Activated CD4-positive, alpha-beta T cell treated with anti-CD3 and anti-CD28 coated beads for 24 hours (primary cell): ENCODE data around the gene WAPL.

Experiments used
- DNase-seq, 2 donors: peaks; one replicate each; pipeline ENCODE4 v3.0.0-alpha.2; 2020; ENCODE audit warnings: low read depth in 2 of 2

Gene WAPL

GRCh38 chr10:86411852-86412560, 109.6 kb downstream of the WAPL start:
- no peak for DNase-seq

DNA sequence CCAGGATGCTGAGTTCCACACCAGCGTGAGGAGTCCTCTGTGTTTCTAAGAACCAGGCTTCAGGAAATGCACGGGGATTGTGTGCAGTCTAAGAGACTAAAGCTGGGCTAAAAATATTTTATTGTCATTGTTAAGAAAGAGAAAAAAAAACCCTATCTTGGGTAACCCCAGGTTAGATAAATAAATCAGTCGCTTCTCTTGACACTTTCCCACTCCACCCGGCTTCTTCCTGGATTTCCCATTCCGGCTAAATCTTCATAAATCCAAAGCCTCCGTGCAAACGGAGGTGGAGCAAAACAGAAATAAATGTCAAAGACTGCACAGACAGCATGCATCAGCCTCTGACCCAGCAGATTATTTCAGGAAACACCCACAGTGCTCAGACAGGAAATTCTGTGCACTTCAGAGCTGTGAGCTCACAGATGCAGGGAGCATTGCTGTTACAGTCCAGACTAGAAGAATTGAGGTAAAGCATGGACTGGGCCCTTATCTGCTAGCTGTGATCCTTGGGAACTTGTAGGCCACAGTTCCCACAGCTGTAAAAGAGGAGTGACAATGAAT, 110.2 kb downstream of the WAPL start:
- DNase-seq: no peak

DNA sequence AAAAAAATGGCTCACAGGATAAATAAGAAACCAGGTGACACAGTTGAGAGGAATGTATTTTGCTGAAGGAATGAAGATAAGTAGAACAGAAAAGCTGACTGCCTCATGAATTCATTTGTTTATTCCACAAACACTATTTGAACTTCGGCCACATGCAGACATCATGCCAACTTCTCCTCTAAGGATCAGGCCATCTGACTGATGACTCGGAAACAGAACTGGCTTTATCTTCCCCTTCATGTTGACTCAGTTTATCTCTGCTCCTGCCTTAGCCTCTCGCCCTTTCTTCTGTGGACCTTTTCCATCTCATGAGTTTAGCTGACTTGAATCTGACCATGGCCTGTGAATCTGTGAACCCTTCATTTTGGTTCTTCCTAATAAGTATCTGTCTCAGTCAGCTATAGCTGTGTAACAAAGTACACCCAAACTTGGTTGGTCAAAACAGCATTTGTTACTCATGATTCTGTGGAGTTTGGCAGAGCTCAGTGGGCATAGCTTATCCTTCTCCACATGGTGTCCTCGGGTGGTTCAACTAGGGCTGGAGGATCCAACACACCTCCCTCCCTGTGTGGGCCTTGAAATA, 111.0 kb downstream of the WAPL start:
- no peak for DNase-seq

- DNase-seq: no peak
Observed at GRCh38 chr10:86409183-86409582, 112.4 kb downstream of the WAPL start.

DNA sequence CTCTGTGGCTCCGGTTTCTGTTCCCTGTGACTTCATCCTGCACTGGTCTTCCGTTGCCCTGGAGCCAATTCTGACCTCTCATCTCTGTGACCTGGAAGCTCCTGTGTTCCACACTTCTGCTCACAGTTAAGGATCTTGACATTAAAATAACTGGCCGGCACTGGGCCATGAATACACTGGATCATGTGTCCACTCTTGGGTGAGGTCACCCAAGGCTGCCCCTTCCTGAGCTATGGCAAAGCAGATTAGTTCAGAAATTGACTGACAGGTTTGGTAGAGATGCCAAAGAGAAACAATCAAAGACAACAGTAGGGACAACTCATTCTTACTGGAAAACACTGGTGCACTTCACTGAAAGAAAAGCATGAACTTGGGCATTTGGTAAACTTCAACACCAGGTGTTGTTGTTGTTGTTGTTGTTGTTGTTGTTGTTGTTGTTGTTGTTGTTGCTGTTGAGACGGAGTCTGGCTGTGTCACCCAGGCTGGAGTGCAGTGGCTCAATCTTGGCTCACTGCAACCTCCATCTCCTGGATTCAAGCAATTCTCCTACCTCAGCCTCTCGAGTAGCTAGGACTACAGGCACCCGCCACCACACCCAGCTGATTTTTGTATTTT, 118.3 kb downstream of the WAPL start:
- no peak for DNase-seq

DNA sequence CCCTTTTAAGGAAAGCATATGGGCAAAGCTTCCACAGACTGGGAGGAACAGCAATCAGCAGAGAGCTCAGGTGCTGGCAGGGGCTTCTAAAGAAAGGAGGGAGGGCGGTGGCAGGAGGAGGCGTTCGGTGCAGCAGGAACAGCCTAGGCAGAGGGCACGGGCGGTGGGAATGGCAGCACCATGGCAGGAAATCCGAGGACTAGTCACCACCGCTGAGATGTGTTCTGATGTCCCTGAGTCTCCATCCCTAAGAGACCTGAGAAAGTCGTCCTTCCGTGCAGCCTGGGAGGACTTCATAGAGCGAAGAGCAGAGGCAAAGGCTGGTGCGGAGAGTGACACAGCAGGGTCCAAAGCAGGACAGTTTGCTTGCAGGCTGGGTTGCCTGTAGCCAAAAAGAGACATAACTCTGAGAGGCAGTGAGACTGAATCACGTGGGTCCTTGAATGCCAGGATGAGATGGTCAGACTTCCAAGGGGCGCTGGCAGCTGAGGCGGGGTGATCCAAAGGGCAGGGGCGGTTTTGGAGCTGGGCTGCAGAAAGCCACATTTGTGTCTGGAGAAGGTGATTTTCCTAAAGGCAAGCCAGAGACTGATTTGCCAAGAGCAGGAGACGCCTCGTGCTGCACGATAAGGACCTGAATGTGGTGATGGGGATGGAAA, 119.2 kb downstream of the WAPL start:
- no peak for DNase-seq

DNA sequence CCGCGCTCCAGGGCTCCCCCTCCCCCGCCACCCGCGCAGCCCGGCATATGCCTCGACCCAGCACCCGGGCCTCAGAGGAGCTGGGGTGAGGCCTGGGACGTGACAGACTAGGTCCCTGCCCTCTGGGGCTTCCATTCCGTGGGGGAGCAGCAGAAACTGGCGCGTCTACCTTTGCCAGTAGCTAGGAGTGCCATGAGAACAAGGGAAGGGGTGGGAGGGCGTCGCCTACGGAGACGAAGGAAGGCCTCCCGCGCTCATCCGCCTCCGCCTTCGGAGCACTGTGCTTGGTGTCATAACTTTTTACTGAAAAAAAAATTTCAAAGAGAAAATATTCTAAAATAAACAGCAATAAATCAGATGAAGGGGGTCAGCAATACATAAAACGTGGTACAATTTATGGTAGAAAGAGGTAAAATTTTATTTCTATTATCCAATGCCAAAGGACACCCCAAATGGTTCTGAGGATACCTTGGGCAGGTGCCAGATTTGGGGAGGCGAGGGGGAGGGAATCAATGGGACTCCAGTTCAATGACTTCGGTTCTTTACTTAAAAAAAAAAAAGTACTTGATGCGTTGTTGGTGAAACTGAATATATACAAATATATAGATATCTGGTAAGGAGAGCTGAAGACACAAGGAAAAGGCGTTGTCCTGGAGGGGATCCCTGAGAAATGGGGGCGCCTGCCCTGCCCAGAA, 119.9 kb downstream of the WAPL start:
- DNase-seq: no peak

GRCh38 chr10:86400705-86401587, 120.6 kb downstream of the WAPL start:
- peak; percentile 58 to 61 for DNase-seq

GRCh38 chr10:86399879-86400704, 121.5 kb downstream of the WAPL start:
- peak; percentile 94 to 95 for DNase-seq

DNA sequence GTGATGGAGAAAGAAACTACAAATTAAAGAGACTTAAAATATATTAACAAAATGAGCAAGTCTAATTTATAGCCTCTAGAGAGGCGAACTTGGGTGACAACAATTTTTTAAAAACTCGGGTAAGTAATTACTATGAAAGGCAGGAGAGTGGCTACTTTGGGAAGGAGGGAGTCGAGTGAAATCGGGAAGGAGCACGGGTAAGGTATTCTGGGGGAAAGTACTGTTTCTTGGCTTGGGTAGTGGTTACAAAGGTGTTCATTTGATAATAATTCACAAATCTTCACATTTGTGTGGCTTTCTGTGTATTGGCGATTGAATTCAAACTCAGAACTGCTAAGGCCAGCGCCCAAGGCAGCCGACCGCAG, 122.1 kb downstream of the WAPL start:
- DNase-seq: no peak

GRCh38 chr10:86397120-86397519, 124.5 kb downstream of the WAPL start:
- no peak for DNase-seq

DNA sequence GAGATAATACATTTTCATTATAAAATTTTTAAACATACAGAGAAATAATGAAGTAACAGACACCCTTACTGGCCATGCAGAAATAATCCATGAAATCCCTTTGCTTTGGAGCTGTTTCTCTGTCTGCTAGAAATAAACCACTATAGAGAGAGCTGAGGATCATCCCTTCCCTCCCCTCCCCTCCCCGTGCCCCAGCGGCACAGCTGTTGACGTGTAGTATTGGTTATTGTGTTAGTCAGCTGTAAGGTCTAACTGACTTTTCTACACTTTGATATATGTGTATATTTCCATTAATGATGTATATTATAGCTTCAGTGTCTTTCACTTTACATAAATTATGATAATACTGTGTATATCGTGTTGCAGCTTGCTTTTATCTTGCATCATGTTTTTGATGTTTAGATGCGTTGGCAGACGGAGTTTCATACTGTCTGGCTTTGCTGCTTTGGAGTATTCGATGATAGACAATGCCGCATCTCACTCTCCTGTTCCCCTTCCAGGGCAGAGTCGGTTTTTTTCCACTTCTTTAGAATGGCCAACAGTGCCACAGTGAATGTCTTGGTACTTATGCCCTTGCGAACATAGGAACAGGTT, 127.6 kb downstream of the WAPL start:
- DNase-seq: no peak

DNA sequence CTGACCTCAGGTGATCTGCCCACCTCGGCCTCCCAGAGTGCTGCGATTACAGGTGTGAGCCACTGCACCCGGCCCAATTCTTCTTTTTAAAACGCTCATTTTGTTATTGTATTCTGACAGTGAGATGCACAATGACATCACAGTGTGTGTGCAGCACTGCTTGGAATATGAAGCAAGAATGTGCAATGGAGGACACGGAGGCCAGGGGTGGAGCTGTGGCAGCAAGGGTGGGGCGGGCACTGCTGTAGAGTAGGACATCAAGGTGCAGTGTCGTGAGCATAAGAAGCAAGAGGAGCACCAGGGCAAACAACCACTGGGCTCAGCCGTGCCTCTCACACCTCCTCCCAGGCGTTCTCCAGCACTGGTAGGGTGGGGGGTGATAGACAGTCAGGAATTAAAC, 128.2 kb downstream of the WAPL start:
- no peak for DNase-seq

- no peak for DNase-seq
Observed at GRCh38 chr10:86392723-86393094, 128.9 kb downstream of the WAPL start.

GRCh38 chr10:86391986-86392722, 129.4 kb downstream of the WAPL start:
- DNase-seq: no peak

DNA sequence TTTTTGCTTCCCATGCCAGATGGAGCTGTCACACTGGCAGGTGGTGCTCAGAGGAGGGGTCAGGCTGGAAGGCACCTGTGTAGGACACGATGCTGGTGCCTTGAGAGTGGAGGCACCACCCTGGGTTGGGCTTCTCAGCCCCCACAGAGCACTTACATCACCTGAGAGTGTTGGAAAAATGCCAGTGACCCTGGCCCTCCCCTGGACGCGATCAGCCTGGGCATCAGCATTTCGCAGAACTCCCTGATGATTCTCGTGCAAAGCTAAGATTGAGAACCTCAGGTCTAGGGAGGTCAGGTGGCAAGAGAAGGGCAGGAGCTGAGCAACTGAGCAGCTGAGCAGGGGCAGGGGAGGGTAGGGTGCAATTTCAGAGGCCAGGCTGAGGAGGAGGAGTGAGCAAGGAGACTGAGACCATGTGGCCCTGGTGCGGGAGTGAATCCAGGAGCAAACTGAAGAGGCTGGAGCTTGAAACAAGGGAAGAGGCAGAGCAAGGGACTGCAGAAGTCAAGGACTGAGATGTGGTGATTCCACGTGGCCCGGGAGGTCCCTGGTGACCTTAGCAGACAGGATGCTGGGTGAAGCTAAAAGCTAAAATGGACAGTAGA, 130.3 kb downstream of the WAPL start:
- no peak for DNase-seq

- DNase-seq: no peak
Observed at GRCh38 chr10:86390337-86391120, 131.1 kb downstream of the WAPL start.
